CD4-positive, alpha-beta T cell treated with Interleukin-4 for 1 hour (primary cell): Measurements from ENCODE around the gene SND1.
"Not testable (repeated sequence)": the region's sequence is repeated elsewhere in the genome, so short reads cannot be mapped to it uniquely, and the experiment has no call there.

Experiments
- DNase-seq, 2 donors: peaks; one replicate each; pipeline ENCODE4 v3.0.0-alpha.2; 2020 to 2022

SND1 gene

DNA sequence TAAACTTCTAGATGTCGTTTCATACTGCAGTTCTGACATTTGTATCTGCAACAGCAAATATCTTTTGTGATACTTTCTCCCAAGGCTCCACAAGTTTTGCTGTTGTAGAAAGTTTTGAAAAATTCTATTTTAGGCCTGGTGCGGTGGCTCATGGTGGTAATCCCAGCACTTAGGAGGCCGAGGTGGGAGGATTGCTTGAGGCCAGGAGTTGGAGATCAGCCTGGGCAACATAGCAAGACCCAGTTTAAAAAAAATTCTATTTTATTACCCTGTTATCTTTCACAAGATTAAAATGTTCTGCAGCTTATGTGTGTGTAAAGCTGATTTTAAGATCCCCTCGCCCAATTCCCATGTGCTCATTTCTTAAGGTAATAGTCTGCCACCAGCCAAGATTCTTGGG lies 1.4 kb downstream of the SND1 start:
- DNase-seq, result no peak

DNA sequence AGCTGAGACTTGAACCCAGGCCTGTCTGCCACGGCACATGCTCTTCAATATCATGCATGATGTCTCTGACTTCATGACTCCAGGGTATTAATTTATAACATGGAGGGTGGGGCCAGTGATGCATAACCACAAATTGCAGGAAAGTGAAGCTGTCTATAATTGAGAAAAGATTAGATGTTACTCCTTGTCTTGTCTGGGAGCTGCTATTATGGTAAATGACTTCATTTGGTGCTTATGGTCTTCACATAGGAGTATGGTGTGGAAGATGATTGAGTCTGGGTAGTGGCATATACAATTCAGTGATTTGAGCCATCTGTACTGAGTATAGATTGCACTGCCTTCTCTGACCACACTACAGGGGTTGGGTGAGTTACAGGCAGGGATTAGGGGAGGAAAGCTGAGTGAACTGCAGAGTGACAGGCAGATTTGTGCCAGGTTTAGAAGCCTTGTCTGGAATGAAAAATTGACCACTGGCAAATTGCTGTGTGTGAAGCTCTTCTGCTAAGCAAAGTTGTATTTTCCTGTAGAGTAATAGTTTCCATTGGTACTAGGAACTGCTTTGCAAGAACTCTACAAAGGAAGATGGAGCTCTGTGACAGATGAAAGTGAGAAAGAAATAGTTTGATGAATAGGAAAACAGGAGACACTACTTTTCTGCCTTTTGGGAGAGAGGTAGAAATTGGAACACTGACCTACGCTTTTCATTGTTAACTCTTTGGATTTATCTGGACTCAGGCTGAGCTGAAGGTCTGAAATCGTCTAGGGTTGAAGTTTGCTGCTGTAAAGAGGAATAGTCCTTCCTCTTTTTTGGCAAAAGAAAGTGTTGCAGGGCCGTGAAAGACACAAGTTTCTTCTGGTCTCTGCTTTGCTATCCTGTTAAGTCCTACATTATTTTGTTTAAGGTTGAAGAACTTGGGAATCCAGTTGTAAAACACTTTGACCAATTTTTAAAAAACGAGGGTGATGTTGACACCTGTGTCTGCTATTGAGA lies 2.7 kb downstream of the SND1 start:
- no peak for DNase-seq

DNA sequence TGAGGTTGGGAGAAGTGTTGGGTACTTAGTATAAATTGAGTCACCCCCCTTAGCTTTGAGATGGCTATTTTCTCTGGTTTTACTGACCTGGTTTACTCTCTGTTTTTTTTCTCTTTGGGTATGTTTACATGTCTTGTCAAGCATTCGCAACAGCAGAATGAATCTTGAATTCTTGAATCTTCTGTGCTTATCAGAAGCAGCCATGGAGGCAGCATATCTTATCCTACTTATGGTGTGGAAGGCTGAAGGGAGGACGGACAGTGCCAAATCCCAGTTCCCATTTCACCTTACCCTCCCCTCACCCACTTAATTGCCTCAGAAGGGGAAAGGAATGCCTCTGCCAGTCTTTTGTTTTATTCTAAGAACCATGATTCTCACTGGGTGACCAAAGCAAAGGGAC lies 3.7 kb downstream of the SND1 start:
- no peak for DNase-seq

DNA sequence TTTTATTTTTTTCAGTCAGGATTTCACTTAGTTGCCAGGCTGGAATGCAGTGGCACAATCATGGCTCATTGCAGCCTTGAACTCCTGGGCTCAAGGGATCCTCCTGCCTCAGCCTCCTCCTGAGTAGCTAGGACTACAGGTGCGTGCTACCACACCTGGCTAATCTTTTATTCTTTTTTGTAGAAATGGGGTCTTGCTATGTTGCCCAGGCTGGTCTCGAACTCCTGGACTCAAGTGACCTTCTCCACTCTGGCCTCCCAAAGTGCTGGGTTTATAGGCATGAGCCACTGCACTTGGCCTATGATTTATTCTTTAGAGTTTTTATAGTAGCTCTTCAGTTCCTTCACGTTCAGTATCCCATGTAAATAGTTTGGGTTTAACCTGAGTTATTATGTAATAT lies 5.5 kb downstream of the SND1 start:
- no peak for DNase-seq

DNA sequence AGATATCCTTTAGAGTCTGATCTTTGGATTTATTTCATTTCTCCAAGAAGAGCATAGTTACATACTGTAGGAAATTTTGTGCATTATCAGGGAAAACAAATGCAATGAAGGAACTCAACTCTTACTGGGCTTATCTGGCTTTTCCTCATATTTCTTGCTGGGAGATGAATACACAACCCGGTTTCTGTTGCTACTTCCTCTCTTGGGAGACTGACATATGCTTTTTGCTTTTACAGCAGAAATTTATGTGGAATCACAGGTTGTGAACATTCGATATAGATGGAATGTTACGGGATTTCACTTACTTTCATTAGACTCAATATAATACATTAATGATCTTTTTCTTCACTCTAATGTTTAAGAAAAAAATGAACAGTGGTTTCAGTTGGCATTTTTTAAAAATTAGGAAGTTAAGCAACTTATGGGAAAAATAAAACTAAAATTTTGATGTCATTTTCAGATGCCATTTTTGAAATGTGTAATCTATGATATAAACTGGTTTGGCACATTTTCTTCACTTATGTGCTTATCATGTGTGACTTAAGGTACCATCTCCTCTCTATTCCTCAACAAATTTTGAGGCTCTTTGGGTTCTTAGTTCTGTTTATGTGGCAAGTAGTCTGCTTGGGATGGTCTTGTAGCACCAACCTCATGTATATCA lies 7.1 kb downstream of the SND1 start:
- no peak for DNase-seq

DNA sequence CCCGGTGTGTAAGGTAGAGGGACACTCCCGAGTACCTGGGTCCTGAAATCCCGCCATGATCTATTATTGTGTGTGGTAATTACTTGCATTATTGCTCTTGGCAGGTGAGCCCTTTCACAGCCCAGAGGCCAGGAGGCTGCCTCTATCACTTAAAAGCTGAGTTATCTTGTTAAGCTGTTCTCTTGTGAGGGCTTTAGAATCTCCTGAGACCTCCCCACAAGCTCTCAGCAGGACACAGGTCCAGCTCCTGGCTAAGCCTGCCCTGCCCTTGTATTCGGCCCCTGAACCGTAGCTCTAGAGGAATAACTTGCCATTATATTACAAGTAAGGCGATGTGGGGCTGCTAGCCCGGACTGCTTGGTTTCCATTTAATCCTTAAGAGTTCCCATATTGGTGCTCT lies 13.9 kb downstream of the SND1 start:
- no peak for DNase-seq

DNA sequence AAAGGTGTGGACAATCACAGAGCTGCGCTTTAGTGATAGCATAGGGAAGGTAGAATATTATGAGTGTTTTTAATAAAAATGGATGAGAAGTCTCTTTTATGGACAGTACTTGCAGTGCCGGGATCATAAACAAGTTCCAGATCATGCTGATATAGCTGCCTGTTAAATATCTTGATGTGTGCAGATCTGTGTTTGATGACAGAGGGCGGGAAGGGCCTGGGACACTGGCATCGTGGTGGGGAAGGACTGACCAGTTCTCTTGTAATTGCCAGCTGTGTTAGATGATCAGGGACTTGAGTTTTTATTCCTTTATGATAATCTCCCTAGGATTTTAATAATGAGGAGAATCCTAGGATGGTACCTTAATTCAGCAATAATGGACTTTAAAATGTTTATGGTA lies 14.6 kb downstream of the SND1 start:
- no peak for DNase-seq

DNA sequence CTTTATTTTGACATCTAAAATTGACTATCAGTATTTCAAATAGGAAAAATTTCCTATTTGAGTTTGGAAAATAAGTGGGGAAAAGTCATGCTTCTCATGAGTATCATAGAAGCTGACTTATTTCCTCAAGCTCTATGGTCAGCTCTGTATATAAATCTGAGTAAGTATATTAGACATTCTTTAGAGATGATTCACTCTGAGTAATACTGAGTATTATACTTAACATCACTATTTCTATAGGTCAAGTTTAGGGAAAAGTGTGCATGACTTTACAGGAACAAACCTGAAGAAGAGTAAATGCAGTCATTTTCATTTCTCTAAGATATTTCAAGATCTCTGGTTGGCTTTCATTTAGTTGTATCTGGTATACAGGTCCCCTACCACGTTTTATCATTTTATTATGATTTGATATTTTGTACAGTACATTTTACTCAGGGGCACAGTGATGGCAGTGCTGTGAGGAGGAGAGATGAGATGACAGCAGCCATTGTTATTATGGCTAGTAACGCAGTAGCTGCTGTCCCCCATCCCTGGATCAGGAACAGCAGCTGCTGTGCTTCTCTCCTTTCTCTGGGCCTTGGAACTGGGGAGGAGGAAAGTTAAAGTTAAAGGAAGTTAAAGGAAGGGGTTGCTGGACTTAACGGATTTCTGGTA lies 15.2 kb downstream of the SND1 start:
- DNase-seq, result no peak

DNA sequence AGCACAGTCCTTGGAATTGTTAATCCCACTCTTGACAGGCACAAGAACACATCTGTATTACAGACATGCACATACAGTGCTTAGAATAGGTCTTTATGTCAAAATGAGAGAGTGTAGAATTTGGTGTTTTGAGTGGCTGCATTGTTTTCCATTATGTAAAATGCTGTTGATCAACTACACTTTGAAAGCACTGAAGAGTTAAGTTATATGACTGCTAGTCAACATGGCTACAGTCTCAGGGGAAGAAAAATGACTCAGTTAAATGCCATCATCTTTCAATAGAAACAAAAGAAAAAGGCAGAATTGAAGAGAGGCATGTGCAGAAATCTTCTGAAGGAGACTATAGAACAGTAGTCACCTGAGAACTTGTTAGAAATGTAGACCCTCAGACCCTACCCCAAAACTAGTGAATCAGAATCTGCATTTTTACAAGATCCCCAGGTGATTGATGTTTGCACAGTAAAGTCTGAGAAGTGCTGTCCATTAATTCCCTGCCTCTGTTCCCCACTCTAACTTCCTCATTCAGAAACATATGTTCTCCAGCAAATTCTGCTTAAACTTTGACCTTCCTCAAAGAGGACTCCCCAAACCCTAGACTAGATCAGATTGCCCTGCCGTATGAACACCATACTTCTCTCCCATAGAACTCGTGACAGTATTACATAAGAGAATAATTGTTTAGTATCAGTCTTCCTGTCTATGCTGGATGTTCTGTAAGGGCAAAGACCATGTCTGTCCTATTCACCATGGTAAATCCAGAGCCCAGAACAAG lies 16.0 kb downstream of the SND1 start:
- no peak for DNase-seq

DNA sequence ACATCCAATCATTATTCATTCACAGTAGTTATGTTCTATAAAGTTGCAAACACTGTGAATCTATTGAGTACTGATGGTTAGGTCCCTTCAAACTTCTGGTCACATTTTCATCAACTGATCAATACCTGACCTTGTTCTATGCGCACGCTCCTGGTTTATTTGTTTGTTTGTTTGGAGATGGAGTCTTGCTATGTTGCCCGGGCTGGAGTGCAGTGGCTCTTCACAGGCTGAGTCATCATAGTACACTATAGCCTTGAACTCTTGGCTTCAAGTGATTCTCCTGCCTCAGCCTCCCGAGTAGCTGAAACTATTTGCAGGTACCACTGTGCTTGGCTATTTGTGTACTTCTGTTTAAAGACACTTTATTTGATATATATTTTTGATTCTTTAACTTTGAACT lies 19.3 kb downstream of the SND1 start:
- no peak for DNase-seq

DNA sequence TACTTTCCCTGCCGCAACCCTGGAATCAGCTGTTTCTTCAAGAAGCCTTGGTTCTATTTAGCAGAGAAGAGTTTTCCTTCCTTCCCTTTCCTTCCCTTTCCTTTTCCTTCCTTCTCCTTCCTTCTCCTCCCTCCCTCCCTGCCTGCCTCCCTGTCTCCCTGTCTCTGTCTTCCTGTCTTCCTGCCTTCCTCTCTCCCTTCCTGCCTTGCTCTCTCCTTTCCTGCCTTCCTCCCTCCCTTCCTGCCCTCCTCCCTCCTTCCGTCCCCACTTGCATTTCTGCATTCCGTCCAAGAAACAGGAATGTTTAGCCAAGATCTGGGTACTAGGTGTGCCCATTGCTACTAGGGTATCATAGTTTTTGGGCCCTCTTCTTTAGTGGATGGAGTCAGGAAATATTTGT lies 21.9 kb downstream of the SND1 start:
- DNase-seq, result no peak

DNA sequence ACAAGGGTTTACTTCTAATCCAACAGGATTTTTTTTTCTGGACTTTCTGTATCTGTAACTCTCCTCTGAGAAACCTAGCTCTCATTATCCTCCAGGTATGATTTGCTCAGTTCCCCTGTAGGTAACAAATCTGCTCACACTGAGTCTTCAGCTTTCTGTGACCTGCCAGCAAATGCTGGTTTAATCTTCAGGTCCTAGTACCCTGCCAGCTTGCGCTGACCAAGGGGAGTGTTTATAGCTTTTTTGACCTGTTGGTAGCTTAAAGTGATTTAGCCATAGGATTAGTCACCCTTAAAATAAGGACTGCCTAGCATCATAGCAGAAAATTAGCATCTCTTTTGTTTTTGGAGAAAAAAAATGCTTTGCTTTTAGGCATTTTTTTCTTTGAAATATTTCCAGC lies 22.4 kb downstream of the SND1 start:
- DNase-seq, result no peak

DNA sequence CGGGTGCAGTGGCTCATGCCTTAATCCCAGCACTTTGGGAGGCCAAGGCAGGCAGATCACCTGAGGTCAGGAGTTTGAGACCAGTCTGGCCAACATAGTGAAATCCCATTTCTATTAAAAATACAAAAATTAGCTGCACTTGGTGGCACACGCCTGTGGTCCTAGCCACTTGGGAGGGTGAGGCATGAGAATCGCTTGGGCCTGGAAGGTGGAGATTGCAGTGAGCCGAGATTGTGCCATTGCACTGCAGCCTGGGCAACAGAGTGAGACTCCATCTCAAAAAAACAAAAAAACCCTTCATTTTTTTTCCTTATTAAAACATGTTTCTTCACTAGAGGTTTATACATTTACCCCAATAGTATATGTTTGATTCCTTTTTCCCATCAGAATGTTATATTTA lies 22.9 kb downstream of the SND1 start:
- DNase-seq, result not testable (repeated sequence)

DNA sequence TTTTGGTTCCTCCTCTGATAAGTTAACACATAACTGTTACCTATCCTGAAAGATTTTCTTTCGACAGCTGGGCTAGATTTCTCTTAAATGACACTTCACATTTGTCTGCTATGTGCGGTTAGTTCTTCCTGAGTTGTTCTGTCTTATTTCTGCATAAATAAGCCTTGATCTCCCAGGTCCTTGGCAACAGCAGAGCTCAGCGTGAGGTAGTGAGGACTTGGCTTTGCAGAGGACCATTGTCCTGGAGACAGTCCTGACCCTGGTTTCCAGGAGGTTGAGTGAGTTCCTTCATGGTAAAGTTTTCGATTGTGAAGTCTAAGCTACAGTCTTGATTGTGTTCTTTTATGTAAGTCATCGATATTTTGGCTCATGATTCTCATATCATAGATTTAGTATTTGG lies 23.7 kb downstream of the SND1 start:
- DNase-seq, result no peak

DNA sequence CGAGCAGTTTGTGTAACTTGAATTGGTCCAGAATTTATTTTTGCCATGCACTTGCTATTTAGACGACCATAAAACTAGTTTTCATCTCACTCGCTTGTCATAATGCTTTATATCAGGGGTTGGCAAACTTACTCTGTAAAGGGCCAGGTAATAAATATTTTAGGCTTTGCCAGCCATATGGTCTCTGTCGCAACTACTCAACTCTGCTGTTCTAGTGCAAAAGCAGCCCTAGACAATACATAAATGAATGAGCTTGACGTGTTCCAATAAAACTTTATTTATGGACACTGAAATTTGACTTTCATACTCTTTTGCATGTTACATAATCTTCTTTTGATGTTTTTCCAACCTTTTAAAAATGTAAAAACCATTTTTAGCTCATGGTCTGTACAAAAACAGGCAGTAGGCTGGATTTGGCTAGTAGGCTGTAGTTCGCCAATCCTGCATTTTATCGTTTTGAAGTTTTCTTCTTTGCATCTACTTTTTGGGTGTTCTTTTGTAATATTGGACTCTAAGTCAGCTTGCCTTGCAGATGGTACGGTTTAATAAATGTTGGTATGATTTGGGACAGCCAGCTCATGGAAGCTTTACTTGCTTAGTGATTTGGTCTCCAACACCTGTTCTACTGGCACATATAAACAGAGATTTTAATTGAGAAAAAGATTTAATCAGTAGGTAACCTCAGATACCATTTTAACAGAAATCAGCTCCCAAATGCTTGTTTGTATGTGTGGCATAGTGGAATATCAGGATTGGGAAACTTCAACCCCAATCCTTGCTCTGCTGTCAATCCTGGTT lies 25.6 kb downstream of the SND1 start:
- DNase-seq, result no peak

DNA sequence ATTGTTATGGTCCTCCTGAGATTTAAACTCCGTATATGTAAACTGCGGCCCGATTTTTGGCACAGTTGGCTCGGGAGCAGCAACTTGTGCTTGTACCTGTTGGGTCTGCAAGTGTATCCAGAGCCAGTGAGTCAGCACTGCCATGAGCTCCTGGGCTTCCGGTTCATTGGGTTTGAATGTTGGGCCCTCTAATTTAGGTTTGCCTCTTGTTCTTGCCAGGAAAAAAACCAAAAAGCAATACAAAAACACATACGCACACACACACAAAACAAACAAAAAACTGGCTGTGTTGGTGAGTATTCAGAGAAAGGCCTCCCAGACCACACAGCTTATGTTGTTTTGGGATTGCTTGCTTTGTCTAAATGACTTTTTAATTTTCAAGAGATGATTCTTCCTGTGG lies 26.3 kb downstream of the SND1 start:
- DNase-seq, result no peak

DNA sequence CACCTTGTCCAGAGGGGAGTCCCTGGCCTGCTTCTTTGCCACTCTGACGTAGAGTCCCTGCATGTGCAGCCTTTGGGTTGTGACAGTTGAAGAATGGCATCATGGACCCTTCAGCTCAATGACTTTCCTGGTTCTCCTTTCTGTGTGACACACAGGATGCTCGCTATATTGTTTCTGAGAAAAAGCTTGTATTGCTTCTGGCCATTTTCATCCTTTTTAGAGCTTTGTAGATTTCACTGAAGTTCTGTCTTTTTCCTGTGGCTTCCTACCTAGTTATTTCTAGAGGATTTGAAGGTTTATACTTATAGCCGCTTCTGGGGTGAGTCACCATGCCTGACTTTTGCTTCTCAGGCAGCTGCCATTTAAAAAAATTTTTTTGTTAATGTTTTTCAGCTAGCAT lies 27.0 kb downstream of the SND1 start:
- DNase-seq, result no peak

DNA sequence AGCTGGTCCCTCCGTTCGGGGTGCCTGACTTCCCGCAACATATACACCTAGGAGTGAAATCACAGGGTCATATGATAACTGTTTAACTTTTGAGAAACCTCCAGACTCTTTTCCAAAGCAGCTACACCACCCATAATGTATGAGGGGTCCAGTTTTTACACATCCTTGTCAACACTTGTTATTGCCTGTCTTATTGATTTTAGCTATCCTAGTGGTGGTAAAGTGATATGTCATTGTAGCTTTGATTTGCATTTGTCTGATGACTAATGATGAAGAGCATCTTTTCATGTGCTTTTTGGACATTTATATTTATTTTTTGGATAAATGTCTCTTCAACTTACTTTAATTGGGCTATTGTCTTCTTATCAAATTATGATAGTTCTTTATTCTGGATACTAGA lies 29.0 kb downstream of the SND1 start:
- DNase-seq, result no peak

DNA sequence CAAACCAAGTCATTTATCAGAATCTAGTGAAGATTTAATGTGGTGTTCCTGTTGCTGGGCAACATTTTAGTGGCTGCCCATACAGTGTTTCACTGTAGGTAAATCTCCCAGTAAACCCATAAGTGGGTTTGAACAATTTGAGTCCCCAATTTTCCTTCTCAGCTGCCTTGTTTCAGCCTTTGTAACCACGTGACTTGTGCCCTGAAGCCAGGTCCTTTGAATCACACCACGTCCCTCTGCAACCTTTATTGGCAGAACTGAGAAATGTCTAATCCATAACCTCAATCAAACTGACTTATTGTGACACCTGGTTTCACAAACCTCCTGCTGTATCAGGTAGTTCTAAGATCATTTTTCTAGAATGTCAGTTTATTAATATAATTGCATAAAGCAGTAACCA lies 30.1 kb downstream of the SND1 start:
- DNase-seq, result no peak

DNA sequence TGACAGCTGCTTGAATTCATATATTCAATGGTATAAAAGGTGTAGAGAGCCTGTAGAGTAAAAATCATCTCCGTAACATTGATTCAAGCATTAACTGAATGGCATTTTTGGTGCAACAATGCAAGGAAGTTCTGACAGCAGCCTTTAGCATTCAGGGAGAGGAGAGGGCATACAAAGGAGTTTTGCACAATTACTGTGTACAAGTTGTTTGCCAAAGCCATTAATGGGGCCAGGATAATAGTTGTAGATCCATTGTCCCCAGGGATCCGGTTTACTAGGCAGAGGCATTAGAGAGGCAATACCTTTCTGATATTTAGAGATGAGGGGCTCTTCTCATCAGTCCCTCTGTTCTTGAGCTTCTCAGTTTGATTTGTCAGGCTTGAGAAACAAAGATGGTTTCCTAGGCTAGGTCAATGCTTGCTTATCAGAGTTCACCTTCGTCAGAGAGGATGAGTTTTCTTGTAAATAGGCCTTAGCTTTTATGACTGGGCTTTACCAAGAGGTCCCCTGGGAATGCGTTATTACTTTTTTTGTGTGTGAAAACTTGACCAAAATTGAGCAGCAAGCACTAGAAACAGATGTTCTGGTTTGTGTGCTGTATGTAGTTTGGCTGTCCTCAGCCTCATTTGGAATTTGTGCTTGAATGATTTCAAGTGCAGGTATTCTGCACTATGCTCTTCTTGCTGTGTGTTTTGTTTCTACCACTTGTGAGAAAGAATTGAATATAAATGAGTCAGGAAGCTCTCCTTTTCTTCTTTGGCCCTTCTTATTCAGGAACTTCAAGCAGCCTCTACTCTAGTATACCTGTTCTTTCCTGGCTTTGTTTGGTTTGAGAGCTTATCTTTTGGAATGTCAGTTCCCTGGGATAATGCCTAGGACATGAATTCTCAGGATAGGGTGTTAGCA lies 32.0 kb downstream of the SND1 start:
- no peak for DNase-seq

DNA sequence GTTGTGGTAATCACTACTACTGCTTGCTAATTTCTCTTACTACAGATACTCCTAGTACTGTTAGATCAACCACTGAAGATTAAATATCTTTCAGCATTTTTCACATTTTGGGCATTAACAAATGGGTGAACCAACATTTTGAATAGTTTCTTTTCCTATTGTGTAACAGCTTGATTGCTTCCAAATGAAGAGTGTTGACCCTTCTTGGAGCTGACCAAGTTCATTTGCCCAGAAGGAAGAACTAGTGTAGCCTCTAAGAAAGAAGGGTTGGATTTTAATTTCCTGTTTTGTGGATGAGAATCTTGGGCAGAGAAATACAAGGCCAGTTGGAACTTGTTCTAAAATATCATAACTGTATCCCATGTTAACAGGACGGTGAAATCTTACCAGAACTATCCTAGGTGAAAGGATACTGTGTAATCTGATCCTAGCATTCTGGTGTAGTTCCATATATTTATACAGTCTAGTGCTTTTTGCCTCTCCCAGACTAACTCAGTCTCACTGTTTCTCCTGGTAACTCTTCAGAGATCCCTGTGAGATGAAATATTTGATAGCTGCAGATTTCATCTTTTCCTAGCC lies 37.3 kb downstream of the SND1 start:
- no peak for DNase-seq
